ENCODE data around the gene MAP3K7CL.

MAP3K7CL gene

DNA sequence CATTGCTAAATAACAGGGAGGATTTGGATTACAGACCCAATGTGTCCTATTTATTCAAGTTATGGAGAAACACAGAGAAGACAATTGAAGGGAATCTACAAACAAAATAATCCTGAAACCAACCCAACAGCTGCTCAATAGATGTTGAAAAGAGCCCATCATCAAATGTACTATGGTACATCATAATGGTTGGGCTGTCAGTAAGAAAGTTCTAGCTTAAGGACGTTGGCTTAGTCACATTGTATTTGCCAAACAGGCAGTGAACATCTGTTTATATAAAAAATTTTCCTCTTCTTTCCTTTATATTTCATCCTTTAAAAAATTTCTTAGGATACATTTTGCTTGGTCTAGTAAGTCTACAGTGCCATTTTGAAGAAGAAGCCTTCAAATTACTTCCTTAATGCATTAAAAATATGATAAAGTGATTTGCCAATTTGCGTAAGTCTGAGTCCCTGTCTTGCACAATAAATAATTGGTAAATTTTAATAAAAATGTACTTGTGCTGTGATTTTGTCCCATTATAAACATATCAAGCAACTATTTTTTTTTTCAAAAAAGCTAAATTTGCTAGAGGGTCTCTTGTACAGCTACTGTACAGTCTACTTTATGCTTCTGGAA is 14.4 kb downstream of the MAP3K7CL start:
- no peak overlapping the region for H3K4me3 ChIP-seq (ENCODE audit: low read depth, low read length)
- TF ChIP-seq, protein P1, sequence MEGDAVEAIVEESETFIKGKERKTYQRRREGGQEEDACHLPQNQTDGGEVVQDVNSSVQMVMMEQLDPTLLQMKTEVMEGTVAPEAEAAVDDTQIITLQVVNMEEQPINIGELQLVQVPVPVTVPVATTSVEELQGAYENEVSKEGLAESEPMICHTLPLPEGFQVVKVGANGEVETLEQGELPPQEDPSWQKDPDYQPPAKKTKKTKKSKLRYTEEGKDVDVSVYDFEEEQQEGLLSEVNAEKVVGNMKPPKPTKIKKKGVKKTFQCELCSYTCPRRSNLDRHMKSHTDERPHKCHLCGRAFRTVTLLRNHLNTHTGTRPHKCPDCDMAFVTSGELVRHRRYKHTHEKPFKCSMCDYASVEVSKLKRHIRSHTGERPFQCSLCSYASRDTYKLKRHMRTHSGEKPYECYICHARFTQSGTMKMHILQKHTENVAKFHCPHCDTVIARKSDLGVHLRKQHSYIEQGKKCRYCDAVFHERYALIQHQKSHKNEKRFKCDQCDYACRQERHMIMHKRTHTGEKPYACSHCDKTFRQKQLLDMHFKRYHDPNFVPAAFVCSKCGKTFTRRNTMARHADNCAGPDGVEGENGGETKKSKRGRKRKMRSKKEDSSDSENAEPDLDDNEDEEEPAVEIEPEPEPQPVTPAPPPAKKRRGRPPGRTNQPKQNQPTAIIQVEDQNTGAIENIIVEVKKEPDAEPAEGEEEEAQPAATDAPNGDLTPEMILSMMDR (IDR thresholded peaks at IDR 0.05; ENCODE audit: low read depth, low read length): no peak
- TF ChIP-seq POLR2A (IDR thresholded peaks at IDR 0.05; ENCODE audit: extremely low read depth, insufficient read length) (no peak), MAX (IDR thresholded peaks at IDR 0.05; ENCODE audit: low read depth, low read length) (no peak), MYC (IDR thresholded peaks at IDR 0.05; ENCODE audit: low read depth, low read length) (no peak)
- no peak for DNase-seq (ENCODE audit: low read depth)

DNA sequence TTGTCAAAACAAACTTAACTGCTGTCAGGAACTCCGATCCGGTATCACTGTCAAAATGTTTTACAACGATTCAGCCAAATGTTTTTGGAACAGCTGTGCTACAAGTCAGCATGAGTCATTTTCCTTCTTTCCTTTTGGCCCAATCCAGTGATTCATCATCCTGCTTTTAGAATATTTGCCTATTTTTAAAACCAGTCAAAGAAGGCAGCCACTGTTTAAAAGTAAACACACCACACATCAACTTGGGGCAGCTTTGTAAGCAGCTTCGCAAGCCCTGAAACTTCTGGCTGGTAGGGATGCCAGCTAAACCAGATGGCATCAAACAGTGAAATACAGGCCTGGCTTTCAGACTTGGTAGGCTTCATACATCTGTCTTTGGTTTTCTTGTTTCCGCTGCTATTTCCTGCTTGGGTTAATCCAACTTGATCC is 14.9 kb downstream of the MAP3K7CL start:
- DNase-seq (ENCODE audit: low read depth): no peak
- H3K4me3 ChIP-seq (ENCODE audit: low read depth, low read length): no peak overlapping the region
- TF ChIP-seq, protein P1 (IDR thresholded peaks at IDR 0.05; ENCODE audit: low read depth, low read length): no peak
- no peak for TF ChIP-seq MAX (IDR thresholded peaks at IDR 0.05; ENCODE audit: low read depth, low read length)
- TF ChIP-seq POLR2A (IDR thresholded peaks at IDR 0.05; ENCODE audit: extremely low read depth, insufficient read length): no peak
- TF ChIP-seq MYC (IDR thresholded peaks at IDR 0.05; ENCODE audit: low read depth, low read length): no peak

DNA sequence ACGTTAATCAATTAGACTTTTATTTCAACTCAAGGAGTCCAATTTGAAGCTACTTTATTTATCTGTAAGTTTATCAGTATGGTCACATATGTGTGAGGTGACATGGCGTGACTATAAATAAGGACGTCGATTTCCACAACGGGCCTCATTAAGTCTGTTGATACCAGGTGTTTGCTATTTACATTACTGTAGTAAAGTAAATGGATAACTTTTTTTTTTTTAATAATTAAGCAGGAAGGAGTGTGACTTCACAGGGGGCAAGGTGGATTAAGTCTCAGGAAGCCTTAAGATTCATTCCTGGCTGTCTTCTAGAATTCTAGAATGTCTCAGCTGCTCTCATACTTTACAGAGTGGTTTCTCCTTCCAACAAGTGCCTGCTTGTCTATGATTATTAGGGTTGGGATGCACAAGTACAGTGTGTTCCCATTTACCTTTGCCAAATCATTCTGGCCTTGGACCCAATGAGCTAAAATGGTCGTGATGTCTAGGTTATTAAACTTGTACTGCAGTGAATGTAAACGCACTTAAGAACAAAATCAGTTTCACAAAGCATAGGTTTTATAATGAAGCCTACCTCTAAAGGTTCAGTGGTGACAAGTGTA is 15.5 kb downstream of the MAP3K7CL start:
- TF ChIP-seq, protein P1 (IDR thresholded peaks at IDR 0.05; ENCODE audit: low read depth, low read length): no peak
- TF ChIP-seq POLR2A (IDR thresholded peaks at IDR 0.05; ENCODE audit: extremely low read depth, insufficient read length): no peak
- TF ChIP-seq MAX (IDR thresholded peaks at IDR 0.05; ENCODE audit: low read depth, low read length): no peak
- no peak for TF ChIP-seq MYC (IDR thresholded peaks at IDR 0.05; ENCODE audit: low read depth, low read length)
- no peak for DNase-seq (ENCODE audit: low read depth)
- no peak overlapping the region for H3K4me3 ChIP-seq (ENCODE audit: low read depth, low read length)

GRCh38 chr21:29146726-29147125 is 16.3 kb downstream of the MAP3K7CL start:
- DNase-seq (ENCODE audit: low read depth): no peak
- H3K4me3 ChIP-seq (ENCODE audit: low read depth, low read length): no peak overlapping the region
- TF ChIP-seq, protein P1 (IDR thresholded peaks at IDR 0.05; ENCODE audit: low read depth, low read length): no peak
- no peak for TF ChIP-seq MAX (IDR thresholded peaks at IDR 0.05; ENCODE audit: low read depth, low read length)
- no peak for TF ChIP-seq POLR2A (IDR thresholded peaks at IDR 0.05; ENCODE audit: extremely low read depth, insufficient read length)
- TF ChIP-seq MYC (IDR thresholded peaks at IDR 0.05; ENCODE audit: low read depth, low read length): no peak

- no peak for DNase-seq (ENCODE audit: low read depth)
- no peak for TF ChIP-seq POLR2A (IDR thresholded peaks at IDR 0.05; ENCODE audit: extremely low read depth, insufficient read length)
- TF ChIP-seq, protein P1 (IDR thresholded peaks at IDR 0.05; ENCODE audit: low read depth, low read length): no peak
- TF ChIP-seq MAX (IDR thresholded peaks at IDR 0.05; ENCODE audit: low read depth, low read length): no peak
- TF ChIP-seq MYC (IDR thresholded peaks at IDR 0.05; ENCODE audit: low read depth, low read length): no peak
- H3K4me3 ChIP-seq (ENCODE audit: low read depth, low read length): no peak overlapping the region
Observed at GRCh38 chr21:29148530-29148929, 18.1 kb downstream of the MAP3K7CL start.

Data from NB4 (cell line).